Ascending aorta (tissue), 2 donors: Measurements from ENCODE around the gene APOBEC3B. TPM values are rescaled to one million over a fixed set of nuclear protein-coding genes. Genes with fewer than 3 reads are reported as not detected.
"Not testable (repeated sequence)": the region's sequence is repeated elsewhere in the genome, so short reads cannot be mapped to it uniquely, and the experiment has no call there.

Source experiments
- DNase-seq, 2 donors: peaks; one replicate each; pipeline ENCODE4 v3.0.0-alpha.2; 2019; ENCODE audit warnings: low spot score in 2 of 2
- H3K27ac ChIP-seq, 2 donors: fragments of 200-600 bp; sonication (generic); one replicate each; pipeline ENCODE4 v1.5.1; 2016 to 2017; ENCODE audit warnings: mild to moderate bottlenecking in 1 of 2
- H3K27me3 ChIP-seq: fragments of 200-600 bp; sonication (generic); one replicate; pipeline ENCODE4 v1.5.1; 2017
- H3K36me3 ChIP-seq, 2 donors: fragments of 200-600 bp; sonication (generic); one replicate each; pipeline ENCODE4 v1.5.1; 2016
- H3K4me1 ChIP-seq, 2 donors: fragments of 200-600 bp; sonication (generic); one replicate each; pipeline ENCODE4 v1.5.1; 2016 to 2017; ENCODE audit warnings: mild to moderate bottlenecking in 1 of 2
- H3K4me3 ChIP-seq, 2 donors: fragments of 200-600 bp; sonication (generic); one replicate each; pipeline ENCODE4 v1.5.1; 2016 to 2017; ENCODE audit warnings: mild to moderate bottlenecking in 1 of 2
- H3K9me3 ChIP-seq, 2 donors: fragments of 200-600 bp; sonication (generic); one replicate each; pipeline ENCODE4 v1.5.1; 2016
- intact Hi-C: fragments of 100-400 bp; cut with DNase I; formaldehyde crosslinking; loops from one replicate; pipeline ENCODE4 v1.15.1; 2023
- total RNA-seq: library from RNA; depleted of rRNA; stranded (reverse); fragments of >200 nt; gene quantifications from one replicate; pipeline ENCODE4 v1.1.0, GENCODE V29; 2016
- TF ChIP-seq, protein P1 (sequence below), 3 experiments: fragments of 200-600 bp in 2 of 3; fragments of 450-650 bp in 1 of 3; sonication (generic) in 2 of 3; IDR thresholded peaks; one replicate each; pipeline ENCODE4 v1.5.1; 2016 to 2019; ENCODE audit warnings: antibody characterized with exemption in 3 of 3, mild to moderate bottlenecking in 1 of 3, moderate library complexity in 1 of 3

The APOBEC3B gene
- total RNA-seq, 1 donor from 2014 or later = 0.64 TPM

DNA sequence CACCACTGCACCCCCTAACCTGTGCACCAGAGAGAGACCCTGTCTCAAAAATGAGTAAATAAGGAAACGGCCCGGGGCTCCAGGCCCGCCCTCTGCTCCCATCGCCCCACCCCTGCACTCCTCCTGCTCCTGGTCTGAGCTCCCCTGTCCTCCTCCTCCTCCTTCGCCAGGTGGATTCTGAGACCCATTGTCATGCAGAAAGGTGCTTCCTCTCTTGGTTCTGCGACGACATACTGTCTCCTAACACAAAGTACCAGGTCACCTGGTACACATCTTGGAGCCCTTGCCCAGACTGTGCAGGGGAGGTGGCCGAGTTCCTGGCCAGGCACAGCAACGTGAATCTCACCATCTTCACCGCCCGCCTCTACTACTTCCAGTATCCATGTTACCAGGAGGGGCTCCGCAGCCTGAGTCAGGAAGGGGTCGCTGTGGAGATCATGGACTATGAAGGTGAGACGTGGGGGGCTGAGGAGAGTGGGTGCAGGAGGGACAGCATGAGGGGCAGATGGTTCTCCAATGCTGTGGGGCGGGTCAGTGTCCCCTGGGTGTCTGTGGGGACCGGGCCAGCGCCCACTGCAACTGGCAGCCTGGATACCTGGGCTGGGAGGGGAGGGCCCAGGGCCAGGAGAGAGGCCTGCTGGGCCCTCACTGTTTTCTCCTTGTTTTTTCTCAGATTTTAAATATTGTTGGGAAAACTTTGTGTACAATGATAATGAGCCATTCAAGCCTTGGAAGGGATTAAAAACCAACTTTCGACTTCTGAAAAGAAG is 35.6 kb downstream of the APOBEC3B start:
- Histone ChIP-seq H3K27me3 (no peaks in the 10 kb centered on the region), H3K36me3 (no peaks in the 10 kb centered on the region), H3K27ac (no peak overlapping the region), H3K4me1 (peaks cover 0 to 8% of the 10 kb centered on the region in 2 donors), H3K4me3 (no peak overlapping the region), H3K9me3 (no peaks in the 10 kb centered on the region)
- no peak for DNase-seq
- TF ChIP-seq, protein P1, sequence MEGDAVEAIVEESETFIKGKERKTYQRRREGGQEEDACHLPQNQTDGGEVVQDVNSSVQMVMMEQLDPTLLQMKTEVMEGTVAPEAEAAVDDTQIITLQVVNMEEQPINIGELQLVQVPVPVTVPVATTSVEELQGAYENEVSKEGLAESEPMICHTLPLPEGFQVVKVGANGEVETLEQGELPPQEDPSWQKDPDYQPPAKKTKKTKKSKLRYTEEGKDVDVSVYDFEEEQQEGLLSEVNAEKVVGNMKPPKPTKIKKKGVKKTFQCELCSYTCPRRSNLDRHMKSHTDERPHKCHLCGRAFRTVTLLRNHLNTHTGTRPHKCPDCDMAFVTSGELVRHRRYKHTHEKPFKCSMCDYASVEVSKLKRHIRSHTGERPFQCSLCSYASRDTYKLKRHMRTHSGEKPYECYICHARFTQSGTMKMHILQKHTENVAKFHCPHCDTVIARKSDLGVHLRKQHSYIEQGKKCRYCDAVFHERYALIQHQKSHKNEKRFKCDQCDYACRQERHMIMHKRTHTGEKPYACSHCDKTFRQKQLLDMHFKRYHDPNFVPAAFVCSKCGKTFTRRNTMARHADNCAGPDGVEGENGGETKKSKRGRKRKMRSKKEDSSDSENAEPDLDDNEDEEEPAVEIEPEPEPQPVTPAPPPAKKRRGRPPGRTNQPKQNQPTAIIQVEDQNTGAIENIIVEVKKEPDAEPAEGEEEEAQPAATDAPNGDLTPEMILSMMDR (IDR thresholded peaks at IDR 0.05) = no peak
- intact Hi-C loops = no loop called here

- H3K9me3 ChIP-seq, H3K27me3 ChIP-seq, H3K36me3 ChIP-seq, H3K4me1 ChIP-seq, intact Hi-C loops, DNase-seq: not testable (repeated sequence)
- Histone ChIP-seq H3K4me3 (peak overlapping the region; percentile 40 to 58), H3K27ac (peak overlapping the region; percentile 19 to 71)
These were observed 38.0 kb downstream of the APOBEC3B start for GRCh38 chr22:39020021-39020651.

DNA sequence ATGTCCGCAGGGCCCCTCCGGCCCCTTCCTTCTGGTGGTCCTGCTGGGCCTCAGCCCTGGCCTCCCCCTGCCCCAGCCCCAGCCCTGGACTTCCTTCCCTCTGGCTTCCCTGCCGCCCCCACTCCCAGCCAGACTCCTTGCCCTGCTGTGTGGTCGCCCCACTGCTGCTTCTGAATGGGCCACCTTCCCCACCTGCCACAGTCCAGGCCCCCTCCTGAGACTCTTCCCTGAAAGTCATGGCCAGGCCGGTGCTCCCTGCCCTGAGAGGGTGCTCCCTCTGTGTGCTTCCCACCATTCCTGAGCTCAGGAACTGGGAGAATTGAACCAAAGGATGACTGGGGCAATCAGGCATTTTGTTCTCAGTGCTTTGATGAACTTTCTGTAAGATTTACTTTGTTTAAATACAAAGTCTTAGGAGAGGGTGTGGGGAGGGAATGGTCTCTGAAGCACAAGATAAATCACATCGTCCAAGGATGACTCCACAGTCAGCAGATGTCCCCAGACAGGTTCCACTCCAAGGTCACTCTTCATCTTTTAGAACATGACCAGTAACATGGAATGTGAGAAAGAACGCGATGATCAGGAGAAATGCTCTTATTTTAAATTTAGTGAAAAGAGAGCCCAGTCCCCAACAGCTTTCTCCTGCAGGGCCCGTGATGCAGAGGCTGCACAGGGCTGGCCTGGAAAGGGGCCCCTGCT is 39.6 kb downstream of the APOBEC3B start:
- DNase-seq = no peak

GRCh38 chr22:39024519-39025308 is 42.6 kb downstream of the APOBEC3B start:
- DNase-seq = no peak
- intact Hi-C loops = no loop called here
- TF ChIP-seq, protein P1 (IDR thresholded peaks at IDR 0.05) = no peak
- Histone ChIP-seq H3K27me3 (no peaks in the 10 kb centered on the region), H3K9me3 (no peaks in the 10 kb centered on the region), H3K4me1 (peaks cover 0 to 5% of the 10 kb centered on the region in 2 donors), H3K27ac (no peak overlapping the region), H3K36me3 (no peaks in the 10 kb centered on the region), H3K4me3 (no peak overlapping the region)

More for the DNA sequence above, 39.6 kb downstream of the APOBEC3B start:
- Histone ChIP-seq H3K9me3 (no peaks in the 10 kb centered on the region), H3K36me3 (no peaks in the 10 kb centered on the region), H3K27ac (peak overlapping the region; percentile 56 to 70), H3K4me3 (peak overlapping the region; percentile 38 to 58), H3K4me1 (peaks cover 0 to 5% of the 10 kb centered on the region in 2 donors), H3K27me3 (no peaks in the 10 kb centered on the region)
- TF ChIP-seq, protein P1 (IDR thresholded peaks at IDR 0.05) = no peak
- intact Hi-C loops = no loop called here

- no peak overlapping the region for H3K27ac ChIP-seq
- intact Hi-C loops = no loop called here
These were observed 44.5 kb downstream of the APOBEC3B start for GRCh38 chr22:39026509-39027150.

More at GRCh38 chr22:39026509-39027150, 44.5 kb downstream of the APOBEC3B start:
- no peak for DNase-seq
- Histone ChIP-seq H3K4me1 (no peaks in the 10 kb centered on the region), H3K36me3 (no peaks in the 10 kb centered on the region), H3K4me3 (no peak overlapping the region), H3K27me3 (no peaks in the 10 kb centered on the region), H3K9me3 (no peaks in the 10 kb centered on the region)
- TF ChIP-seq, protein P1 (IDR thresholded peaks at IDR 0.05) = no peak
